Neuronal stem cell (in vitro differentiated cells): ENCODE results near the gene WDPCP.
A peak's percentile ranks its signal among the peaks of the same experiment; 100 is the strongest.

ENCODE experiments used
- DNase-seq: peaks from one replicate; pipeline ENCODE4 v3.0.0-alpha.2; 2013; ENCODE audit warnings: low spot score
- H2AFZ ChIP-seq: one replicate; pipeline ENCODE4 v1.6.1; 2013; ENCODE audit warnings: mild to moderate bottlenecking, low read length, inconsistent platforms
- H2AK5ac ChIP-seq: 2 replicates; pipeline ENCODE4 v1.6.1; 2013; ENCODE audit warnings: low read depth, mild to moderate bottlenecking, inconsistent platforms, low read length, moderate library complexity, mixed read lengths
- H2BK120ac ChIP-seq: 2 replicates; pipeline ENCODE4 v1.6.1; 2013; ENCODE audit warnings: low read depth, mild to moderate bottlenecking, inconsistent platforms, low read length, moderate library complexity, mixed read lengths
- H2BK12ac ChIP-seq: one replicate; pipeline ENCODE4 v1.6.1; 2013; ENCODE audit warnings: low read length, inconsistent platforms
- H2BK15ac ChIP-seq: 2 replicates; pipeline ENCODE4 v1.6.1; 2013; ENCODE audit warnings: mild to moderate bottlenecking, low read length, inconsistent platforms, mixed read lengths
- H2BK5ac ChIP-seq: one replicate; pipeline ENCODE4 v1.6.1; 2013; ENCODE audit warnings: inconsistent platforms, mild to moderate bottlenecking, low read length, moderate library complexity
- H3K14ac ChIP-seq: one replicate; pipeline ENCODE4 v1.6.1; 2013; ENCODE audit warnings: low read length, inconsistent platforms
- H3K18ac ChIP-seq: 2 replicates; pipeline ENCODE4 v1.6.1; 2013; ENCODE audit warnings: low read length, inconsistent platforms
- H3K23ac ChIP-seq: 2 replicates; pipeline ENCODE4 v1.6.1; 2013; ENCODE audit warnings: low read depth, mild to moderate bottlenecking, mixed read lengths, low read length, inconsistent platforms; ENCODE audit not compliant: poor library complexity
- H3K27ac ChIP-seq: replicated peaks from 3 replicates; pipeline ENCODE4 v1.5.1; 2013; ENCODE audit warnings: low read length, inconsistent platforms
- H3K27me3 ChIP-seq, 3 experiments: 2 replicates each; pipeline ENCODE4 v1.6.1; 2013; ENCODE audit warnings: low read length in 3 of 3, mild to moderate bottlenecking in 2 of 3, inconsistent platforms in 1 of 3, low read depth in 1 of 3, mixed read lengths in 1 of 3, moderate library complexity in 1 of 3; ENCODE audit not compliant: control insufficient read depth in 3 of 3, insufficient read depth in 3 of 3
- H3K36me3 ChIP-seq, 2 donors: replicated peaks in 1 of 2; 2 replicates each; pipeline ENCODE4 v1.6.1; 2013; ENCODE audit warnings: low read length in 2 of 2; ENCODE audit not compliant: control insufficient read depth in 2 of 2, insufficient read depth in 2 of 2
- H3K4ac ChIP-seq: 2 replicates; pipeline ENCODE4 v1.6.1; 2013; ENCODE audit warnings: inconsistent platforms, mild to moderate bottlenecking, low read length, moderate library complexity
- H3K4me1 ChIP-seq, 2 donors: 1 replicate in 1 of 2; 2 replicates in 1 of 2; pipeline ENCODE4 v1.6.1; 2013; ENCODE audit warnings: low read length in 2 of 2, low read depth in 1 of 2; ENCODE audit not compliant: control insufficient read depth in 2 of 2, insufficient read depth in 1 of 2
- H3K4me2 ChIP-seq: one replicate; pipeline ENCODE4 v1.6.1; 2013; ENCODE audit warnings: mild to moderate bottlenecking, low read length, inconsistent platforms; ENCODE audit not compliant: insufficient read depth, poor library complexity, severe bottlenecking
- H3K4me3 ChIP-seq, 2 donors: 2 replicates each; pipeline ENCODE4 v1.5.1; 2013; ENCODE audit warnings: low read length in 2 of 2, mild to moderate bottlenecking in 2 of 2, inconsistent platforms in 1 of 2, moderate library complexity in 1 of 2
- H3K79me1 ChIP-seq: one replicate; pipeline ENCODE4 v1.6.1; 2013; ENCODE audit warnings: low read depth, mild to moderate bottlenecking, inconsistent platforms, low read length, moderate library complexity
- H3K9ac ChIP-seq: one replicate; pipeline ENCODE4 v1.6.1; 2013; ENCODE audit warnings: mild to moderate bottlenecking, low read depth, low read length, inconsistent platforms; ENCODE audit not compliant: poor library complexity
- H3K9me3 ChIP-seq, 2 donors: replicated peaks in 1 of 2; 2 replicates each; pipeline versions ENCODE3 to v1.6.1; 2013; ENCODE audit warnings: low read length in 2 of 2, mild to moderate bottlenecking in 2 of 2, inconsistent platforms in 1 of 2, low read depth in 1 of 2, mixed read lengths in 1 of 2, moderate library complexity in 1 of 2; ENCODE audit not compliant: control insufficient read depth in 2 of 2, insufficient read depth in 1 of 2
- H4K8ac ChIP-seq: one replicate; pipeline ENCODE4 v1.6.1; 2013; ENCODE audit warnings: low read depth, mild to moderate bottlenecking, inconsistent platforms, low read length, moderate library complexity
- H4K91ac ChIP-seq: one replicate; pipeline ENCODE4 v1.6.1; 2013; ENCODE audit warnings: low read length, low read depth, mild to moderate bottlenecking, inconsistent platforms; ENCODE audit not compliant: poor library complexity
- WGBS, 2 donors: extraction: QIAGEN DNeasy Blood & Tissue Kit; methylation state at CpG; one replicate each; pipeline ENCODE4 v1.1.7; 2013; ENCODE audit warnings: missing lambda C conversion rate in 2 of 2, mixed read lengths in 1 of 2; ENCODE audit not compliant: insufficient read length in 2 of 2, insufficient replicate concordance in 1 of 2; ENCODE audit errors: extremely low coverage in 2 of 2; 5-methylcytosine and 5-hydroxymethylcytosine counted together

WDPCP gene

DNA sequence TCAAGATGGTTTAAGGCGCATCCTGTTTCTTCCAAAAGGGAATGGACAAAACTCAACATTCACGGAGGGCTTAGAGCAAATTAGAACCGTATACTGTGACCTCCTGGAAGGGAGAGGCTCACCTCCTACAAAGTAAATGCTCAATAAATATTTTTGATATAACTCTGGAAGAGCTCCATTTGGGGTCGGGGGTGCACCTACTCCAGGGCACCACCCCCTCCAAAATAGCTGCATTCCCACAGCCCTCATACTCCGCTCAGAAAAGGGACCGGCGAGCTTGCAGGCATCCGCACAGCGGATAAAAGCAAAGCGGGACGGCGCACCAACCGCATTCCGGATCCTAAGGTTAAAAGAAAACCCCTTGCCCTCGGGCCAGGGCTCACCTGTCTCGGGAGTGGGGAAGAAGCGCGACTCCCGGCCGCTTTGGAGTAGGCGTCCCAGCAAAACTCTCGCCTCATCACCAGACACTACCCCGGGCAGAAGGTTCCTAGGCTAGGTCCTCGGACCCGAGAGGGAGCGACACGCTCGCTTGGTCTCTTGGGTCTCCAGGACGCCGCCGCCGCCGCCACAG is 378 bp downstream of the WDPCP start:
- Histone ChIP-seq H3K9ac (peak overlapping the region; percentile 33), H3K18ac (peak overlapping the region; percentile 85), H2AK5ac (no peak overlapping the region), H3K9me3 (no peaks in the 10 kb centered on the region), H2BK5ac (no peak overlapping the region), H3K4me2 (peak overlapping the region; percentile 65), H3K79me1 (peaks cover 1% of the 10 kb centered on the region), H3K36me3 (peaks cover 0 to 28% of the 10 kb centered on the region in 2 donors), H2BK120ac (no peak overlapping the region), H2AFZ (peak overlapping the region; percentile 93), H3K27me3 (no peaks in the 10 kb centered on the region), H3K4ac (no peak overlapping the region), H4K8ac (no peak overlapping the region), H4K91ac (no peak overlapping the region), H3K23ac (no peak overlapping the region), H3K4me3 (peak overlapping the region; percentile 77 to 90), H3K14ac (no peak overlapping the region), H2BK15ac (no peak overlapping the region), H2BK12ac (no peak overlapping the region), H3K4me1 (peaks cover 0 to 12% of the 10 kb centered on the region in 2 donors), H3K27ac (no peak overlapping the region)
- no peak for DNase-seq
- no CpG with 5 or more reads among the region's 33 CpGs for WGBS, 2 donors

DNA sequence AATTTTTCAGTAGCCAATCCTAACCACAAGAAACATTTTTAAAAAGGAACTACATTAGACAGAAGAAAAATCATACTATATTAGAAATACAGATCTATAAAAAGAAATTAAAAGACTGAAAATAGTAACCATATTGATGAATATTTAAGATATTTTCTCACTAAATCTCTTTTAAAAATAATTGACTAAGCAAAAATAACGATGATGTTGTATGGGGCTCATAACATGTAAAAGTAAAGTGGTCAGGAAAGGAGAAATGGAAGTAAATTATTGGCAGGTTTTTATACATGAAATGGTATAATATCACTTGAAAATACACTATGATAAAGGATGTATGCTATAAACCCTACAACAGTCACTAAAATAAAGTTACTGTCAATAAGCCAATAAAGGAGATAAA is 5.4 kb downstream of the WDPCP start:
- Histone ChIP-seq H2AFZ (no peak overlapping the region), H3K14ac (no peak overlapping the region), H3K4ac (no peak overlapping the region), H2BK12ac (no peak overlapping the region), H2BK5ac (no peak overlapping the region), H3K9me3 (no peaks in the 10 kb centered on the region), H3K27me3 (no peaks in the 10 kb centered on the region), H2BK120ac (no peak overlapping the region), H2BK15ac (no peak overlapping the region), H3K18ac (no peak overlapping the region), H3K4me3 (no peak overlapping the region), H3K79me1 (peaks cover 1% of the 10 kb centered on the region), H4K8ac (no peak overlapping the region), H3K36me3 (no peaks in the 10 kb centered on the region), H4K91ac (no peak overlapping the region), H3K4me2 (no peak overlapping the region), H3K9ac (no peak overlapping the region), H3K4me1 (peaks cover 0 to 2% of the 10 kb centered on the region in 2 donors), H3K23ac (no peak overlapping the region), H3K27ac (no peak overlapping the region), H2AK5ac (no peak overlapping the region)
- DNase-seq, result no peak
- no CpG with 5 or more reads among the region's 1 CpG for WGBS, 2 donors

DNA sequence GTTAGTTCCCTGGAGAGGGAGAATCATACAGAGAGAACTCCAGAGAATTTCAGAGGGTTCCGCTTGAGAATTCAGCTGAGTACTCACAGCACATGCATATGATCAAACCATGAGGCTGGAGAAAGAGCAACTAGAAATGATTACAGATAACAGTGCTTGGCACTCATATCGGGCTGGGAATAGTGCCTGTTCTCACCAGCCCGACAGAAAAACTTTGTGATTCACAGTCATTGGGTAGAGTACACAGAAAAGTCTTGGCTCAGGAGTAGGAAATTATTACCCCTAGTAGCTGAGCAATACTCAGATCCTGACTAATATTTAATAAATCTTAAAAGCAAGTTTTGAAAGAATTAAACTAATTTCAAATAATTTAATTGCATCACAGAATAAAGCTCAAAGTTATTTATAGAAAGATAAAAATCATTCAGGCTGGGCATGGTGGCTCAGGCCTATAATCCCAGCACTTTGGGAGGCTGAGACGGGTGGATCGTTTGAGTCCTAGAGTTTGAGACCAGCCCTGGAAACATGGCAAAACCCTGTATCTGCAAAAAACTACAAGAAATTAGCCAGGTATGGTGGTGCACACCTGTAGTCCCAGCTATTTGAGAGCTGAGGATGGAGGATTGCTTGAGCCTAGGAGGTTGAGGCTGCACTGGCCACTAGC is 6.8 kb downstream of the WDPCP start:
- Histone ChIP-seq H3K4me3 (no peak overlapping the region), H2BK120ac (no peak overlapping the region), H3K36me3 (no peaks in the 10 kb centered on the region), H3K23ac (no peak overlapping the region), H2BK15ac (no peak overlapping the region), H3K27ac (no peak overlapping the region), H4K91ac (no peak overlapping the region), H2AK5ac (no peak overlapping the region), H3K4ac (no peak overlapping the region), H2AFZ (no peak overlapping the region), H2BK12ac (no peak overlapping the region), H3K18ac (no peak overlapping the region), H3K4me2 (no peak overlapping the region), H4K8ac (no peak overlapping the region), H3K4me1 (no peaks in the 10 kb centered on the region), H3K27me3 (no peaks in the 10 kb centered on the region), H2BK5ac (no peak overlapping the region), H3K79me1 (peaks cover under 1% of the 10 kb centered on the region), H3K9ac (no peak overlapping the region), H3K9me3 (no peaks in the 10 kb centered on the region), H3K14ac (no peak overlapping the region)
- no peak for DNase-seq
- WGBS, 2 donors, result no CpG with 5 or more reads among the region's 5 CpGs

DNA sequence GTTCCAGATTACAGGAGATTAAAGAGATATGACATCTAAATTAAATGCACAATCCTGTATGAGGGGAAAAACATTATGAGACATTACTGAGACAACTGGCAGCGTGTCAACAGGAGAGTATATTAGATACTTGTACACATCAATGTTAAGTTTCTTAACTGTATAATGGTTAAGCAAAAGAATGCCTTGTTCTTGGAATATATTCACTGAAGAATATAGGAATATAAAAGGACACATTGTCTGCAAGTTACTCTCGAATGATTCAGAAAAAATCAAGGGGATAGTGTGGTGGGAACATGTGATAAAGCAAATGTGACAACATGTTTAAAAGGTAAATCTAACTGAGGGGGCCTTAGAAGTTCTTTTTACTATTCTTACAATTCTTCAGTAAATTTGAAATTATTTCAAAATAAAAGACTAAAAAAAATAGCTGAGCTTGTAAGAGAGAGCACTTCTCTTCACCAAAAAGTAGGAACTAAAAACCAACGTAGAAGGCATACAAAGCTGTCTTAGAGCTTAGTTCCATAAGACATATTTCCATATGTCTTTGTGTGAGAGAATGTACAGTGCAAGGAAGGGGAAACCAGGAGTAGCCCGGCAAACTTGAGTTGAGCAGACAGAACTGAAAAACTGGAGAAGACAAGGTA is 7.5 kb downstream of the WDPCP start:
- no peaks in the 10 kb centered on the region for H3K36me3 ChIP-seq
- no peaks in the 10 kb centered on the region for H3K27me3 ChIP-seq
- no peak overlapping the region for H3K4me3 ChIP-seq
- no peak overlapping the region for H4K91ac ChIP-seq
- no peak overlapping the region for H3K18ac ChIP-seq
- no peak overlapping the region for H2AK5ac ChIP-seq
- H3K23ac ChIP-seq, result no peak overlapping the region
- no peak overlapping the region for H3K27ac ChIP-seq
- H3K9me3 ChIP-seq, result no peaks in the 10 kb centered on the region
- no peak overlapping the region for H3K9ac ChIP-seq
- H3K79me1 ChIP-seq, result peaks cover 2% of the 10 kb centered on the region
- no peak overlapping the region for H4K8ac ChIP-seq
- no peak overlapping the region for H3K14ac ChIP-seq
- H3K4ac ChIP-seq, result no peak overlapping the region
- no peaks in the 10 kb centered on the region for H3K4me1 ChIP-seq
- H2BK12ac ChIP-seq, result no peak overlapping the region
- no peak overlapping the region for H2AFZ ChIP-seq
- no CpG with 5 or more reads among the region's 4 CpGs for WGBS, 2 donors
- no peak for DNase-seq
- no peak overlapping the region for H2BK15ac ChIP-seq
- H3K4me2 ChIP-seq, result no peak overlapping the region
- H2BK120ac ChIP-seq, result no peak overlapping the region
- no peak overlapping the region for H2BK5ac ChIP-seq
